Activated T-cell treated with anti-CD3 and anti-CD28 coated beads for 4 hours (primary cell): ENCODE measurements around the gene IFNA13.

Experiments used
- DNase-seq: peaks from one replicate; pipeline ENCODE4 v3.0.0-alpha.2; 2020

The IFNA13 gene

DNA sequence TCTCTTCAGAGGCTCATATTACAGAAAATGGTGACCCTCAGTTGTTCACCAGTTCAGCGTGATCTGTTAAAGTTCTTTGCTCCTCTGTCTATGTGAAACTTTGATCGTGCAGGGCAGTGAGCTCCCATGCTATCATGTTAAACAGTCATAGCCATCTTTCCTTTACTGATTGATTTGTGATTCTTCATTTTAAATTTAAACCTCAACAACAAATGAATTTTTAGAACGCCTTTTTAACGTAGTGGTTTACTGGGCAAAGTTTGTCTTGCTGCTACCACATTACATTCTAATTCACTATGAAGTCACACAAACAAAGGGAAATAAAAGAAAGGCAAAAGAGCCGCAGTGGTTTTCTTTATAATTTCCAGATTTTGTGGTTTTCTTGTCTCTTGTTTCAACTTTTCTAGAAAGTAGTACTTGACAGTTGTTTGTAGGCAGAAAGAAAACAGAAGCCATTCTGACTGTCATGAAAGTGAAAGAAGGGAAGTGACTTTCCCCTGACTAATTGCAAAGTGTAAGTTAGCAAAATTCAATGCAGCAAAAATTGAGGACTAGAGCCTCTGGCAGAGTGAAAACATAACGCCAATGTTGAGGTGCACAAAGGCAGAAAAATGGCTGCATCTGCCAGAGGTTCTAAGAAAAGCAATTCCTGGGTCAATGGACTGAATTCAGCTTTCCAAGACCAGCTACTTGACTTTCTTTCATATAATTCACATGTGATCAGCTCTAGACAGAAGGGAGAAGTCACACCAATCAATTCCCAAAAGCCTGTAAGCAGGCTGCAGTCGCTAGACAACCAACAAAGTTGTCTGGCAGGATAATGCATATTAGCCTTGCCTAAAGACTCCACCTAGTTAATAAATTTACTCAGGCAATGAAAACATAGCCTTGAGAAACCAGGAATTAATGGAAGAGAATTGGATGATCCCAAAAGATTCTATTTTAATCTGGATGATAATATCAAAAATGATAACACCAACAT lies 10.1 kb downstream of the IFNA13 start:
- no peak for DNase-seq

DNA sequence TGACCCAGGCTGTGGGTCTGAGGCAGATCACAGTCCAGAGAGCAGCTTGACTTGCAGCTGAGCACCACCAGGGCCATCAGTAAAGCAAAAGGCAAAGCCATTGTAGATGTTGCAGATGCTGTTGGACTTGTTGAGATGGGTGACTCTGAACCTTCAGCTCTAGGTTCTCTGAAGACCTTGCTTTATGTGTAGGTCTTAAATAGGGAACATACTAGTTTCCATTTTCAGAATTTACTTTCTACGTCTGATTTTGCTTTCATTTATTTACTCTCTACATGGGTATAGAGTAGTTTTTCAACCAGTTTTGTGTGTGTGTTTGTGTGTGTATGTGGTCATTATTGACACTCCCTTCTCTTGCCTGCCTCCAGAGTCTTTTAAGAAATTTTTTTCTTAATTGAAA lies 17.1 kb downstream of the IFNA13 start, which contains the start of gene IFNA6:
Gene IFNA6, minus strand, starts transcription at position 101 of the 400 bp plus-strand sequence. Its CDS starts 0 bp downstream, at position 101.
- DNase-seq: no peak

DNA sequence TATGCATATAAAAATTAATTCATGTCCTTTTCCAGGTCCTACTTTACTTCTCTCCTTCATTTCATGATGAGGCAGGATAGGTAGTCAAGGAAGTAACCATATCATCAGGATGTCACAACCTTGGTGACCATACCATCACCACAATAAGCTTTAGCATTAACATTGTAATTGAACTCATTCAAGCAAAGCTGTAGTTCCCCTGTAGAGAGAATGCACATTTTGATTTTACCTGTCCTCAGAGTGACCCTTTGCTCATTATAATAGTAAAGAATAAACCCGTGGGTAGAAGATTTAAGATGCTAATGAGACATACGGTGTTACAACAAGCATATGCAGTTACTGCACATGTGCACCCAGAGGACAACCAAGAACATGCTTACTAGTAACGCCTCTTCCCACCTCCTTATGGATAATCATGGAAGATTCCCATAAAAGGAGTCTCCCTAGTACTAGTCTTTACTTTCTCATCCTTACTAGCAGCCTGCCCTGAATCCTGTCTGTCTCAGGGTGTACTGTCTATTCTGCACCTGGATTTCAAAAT lies 19.4 kb downstream of the IFNA13 start:
- DNase-seq: no peak

DNA sequence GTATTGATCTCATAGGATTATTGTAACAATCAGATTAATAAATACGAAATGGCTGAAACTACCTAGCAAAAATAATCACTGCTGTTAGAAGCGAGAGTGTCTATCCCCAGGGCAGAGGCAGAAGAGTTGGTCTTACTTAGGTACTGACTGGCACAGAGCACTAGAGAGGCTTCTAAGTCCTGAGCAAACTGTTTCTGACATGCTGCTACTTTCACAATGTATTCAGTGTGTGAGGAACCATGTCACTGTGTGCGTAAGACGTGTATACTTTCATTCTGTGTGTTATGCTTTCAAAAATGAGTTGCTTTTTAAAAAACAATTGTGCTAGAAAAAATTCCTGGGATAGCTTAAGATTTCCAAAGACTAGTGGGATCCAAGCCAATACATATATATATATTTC lies 27.1 kb downstream of the IFNA13 start:
- no peak for DNase-seq

DNA sequence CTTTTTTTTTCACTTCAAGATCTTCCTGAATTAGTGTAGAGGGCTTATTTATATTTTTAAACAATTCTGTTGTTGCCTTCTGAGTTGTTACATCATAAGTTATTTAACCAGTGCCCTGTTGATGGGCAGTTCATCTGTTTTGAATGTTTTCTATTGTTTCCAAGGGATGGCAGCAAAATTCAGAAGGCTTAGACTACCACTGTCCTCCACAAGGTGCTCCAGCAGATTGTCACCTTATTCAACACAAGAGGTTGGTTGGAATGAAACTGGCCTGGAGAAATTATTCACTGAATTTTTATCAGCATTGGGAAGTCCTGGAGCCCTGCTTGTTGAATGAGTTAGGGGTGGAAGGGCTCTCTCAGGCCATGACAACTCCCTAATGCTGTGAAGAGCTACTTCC lies 31.4 kb downstream of the IFNA13 start:
- DNase-seq: no peak

DNA sequence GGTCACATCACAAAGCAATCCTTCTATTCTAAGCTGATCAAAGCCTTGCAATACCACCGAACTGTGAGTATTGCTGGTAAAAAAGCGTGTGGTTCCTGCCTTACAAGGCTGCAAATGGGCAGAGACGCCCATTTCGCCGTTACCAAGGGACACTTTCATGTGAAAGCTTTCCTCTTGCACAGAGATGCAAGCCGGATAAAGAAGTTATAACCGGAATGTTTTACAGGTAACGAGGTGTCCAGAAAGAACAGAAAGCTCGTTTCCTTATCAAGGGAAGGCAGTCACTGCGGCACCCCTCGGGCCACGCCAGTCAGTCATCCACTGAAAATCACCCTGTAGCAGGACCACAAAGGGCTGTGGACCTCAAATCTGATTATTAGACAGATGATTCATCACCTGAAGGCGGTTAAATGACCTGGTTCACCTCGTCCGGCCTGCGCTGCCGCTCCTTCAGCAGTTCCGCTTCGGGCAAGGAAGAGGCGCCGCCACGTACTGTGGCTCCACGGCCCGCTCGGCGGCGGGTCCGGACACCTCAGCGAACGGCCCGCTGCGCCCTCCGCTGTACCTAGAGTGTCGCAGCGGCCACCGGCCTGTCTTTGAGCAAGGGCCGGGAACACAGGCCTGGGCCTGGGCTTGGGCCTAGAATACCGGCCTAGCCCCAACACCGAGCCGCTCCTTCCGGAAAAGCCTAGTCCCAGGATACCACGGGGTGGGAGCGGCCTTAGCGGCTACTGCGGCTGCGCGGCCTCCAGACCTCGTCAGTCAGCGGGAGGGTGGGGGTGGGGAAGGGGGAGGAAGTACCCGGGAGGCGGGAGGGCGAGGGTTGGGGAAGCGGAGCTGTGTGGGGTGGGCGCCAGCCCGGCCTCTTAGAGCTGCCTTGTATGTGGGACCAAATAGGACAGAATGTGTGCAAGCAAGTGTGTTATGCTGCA lies 32.9 kb downstream of the IFNA13 start, which contains the start of gene KLHL9:
Gene KLHL9, minus strand, starts transcription at position 704 of the 932 bp plus-strand sequence. Its CDS starts 545 bp downstream, at position 159.
- peak; percentile 74 for DNase-seq

DNA sequence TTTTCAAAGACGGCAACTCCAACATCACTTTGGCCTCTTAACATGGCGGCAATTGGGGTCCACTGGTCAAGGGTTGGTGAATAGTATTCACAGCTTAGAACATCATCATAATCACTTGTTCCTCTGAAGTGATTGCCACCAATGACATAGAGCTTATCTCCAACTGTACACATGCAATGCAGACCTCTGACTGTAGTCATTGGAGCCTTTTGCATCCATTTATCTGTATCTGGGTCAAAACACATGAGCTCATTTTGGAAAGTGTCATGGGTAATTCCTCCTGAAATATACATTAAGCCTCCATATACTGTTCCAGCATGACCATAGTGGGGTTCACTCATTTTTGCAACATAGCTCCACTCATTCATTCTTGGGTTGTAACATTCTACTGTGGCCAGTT lies 34.6 kb downstream of the IFNA13 start:
- DNase-seq: no peak

DNA sequence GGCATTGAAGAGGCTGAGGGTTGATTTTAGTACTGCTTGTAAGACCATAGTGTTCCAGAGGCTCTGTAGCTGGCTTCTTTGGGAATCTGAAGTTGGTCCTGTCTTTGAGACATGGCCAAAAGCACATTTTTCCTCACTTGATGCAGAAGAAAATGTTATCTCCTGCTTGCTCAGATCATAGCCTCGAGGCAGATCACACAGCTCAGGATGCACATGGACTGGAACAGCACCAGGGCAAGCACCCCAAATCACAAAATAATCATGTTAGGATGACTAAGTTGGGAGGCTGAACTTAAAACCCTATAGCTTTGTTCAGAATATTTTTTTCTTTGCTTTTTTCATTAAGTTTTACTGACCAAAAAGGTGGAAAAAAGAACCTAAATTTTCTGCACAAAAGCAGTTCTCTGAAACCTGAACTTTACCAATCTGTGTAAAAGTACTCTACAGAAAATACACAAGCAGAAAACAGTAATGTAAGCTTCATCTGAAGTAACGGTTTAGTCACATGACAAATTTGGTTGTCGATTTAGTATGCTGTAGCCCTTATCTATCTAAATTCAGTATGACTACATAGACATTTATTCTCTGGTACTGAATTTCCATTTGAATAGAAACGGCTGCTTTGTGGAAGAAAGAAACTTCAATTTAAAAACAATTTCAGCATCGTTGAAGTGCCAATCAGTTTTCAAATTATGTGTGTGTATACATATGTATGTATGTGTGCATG lies 36.0 kb downstream of the IFNA13 start:
- DNase-seq: no peak

DNA sequence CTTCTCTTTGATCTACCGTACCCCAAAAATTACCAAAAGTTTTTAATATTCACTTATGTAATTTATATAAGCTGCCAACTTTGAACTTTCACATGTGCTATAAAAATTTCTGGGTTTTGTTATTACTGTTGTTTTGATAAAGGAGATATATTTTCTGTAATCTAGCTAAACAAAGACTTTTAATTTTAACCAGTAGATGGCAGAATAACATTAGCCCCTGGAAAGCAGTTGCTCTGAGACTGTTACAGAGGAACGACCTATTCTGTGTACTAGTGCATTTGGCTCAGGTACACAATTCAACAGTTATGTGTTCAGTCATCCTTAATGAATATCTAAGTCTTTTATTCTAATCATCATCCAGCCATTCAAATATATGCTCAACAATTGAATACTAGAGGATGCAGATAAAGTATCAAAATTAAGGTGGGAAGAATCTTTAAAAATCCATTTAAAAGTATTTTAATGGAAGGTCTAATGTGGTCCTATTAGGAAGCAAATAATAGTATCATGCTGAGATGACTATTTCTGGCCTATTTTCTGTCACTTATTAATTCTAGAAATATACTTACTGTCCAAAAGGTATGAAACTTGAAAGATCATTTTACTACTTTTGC lies 41.2 kb downstream of the IFNA13 start:
- DNase-seq: no peak

DNA sequence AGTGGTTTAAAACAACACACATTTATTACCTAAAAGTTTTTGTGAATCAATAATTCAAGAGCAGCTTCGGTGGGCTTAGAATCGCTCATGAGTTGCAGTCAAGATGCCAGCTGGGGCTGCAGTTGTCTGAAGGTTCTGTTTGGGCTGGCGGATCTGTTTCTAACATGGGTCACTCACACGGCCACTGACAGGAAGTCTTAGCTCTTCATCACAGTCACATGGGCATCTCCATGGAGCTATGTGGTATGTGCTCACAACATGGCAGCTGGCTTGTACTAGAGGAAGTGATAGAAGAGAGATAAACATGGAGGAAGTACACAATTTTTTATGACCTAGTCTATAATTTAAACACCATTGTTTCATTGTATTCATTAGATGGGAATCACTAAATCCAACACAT lies 43.8 kb downstream of the IFNA13 start:
- no peak for DNase-seq

DNA sequence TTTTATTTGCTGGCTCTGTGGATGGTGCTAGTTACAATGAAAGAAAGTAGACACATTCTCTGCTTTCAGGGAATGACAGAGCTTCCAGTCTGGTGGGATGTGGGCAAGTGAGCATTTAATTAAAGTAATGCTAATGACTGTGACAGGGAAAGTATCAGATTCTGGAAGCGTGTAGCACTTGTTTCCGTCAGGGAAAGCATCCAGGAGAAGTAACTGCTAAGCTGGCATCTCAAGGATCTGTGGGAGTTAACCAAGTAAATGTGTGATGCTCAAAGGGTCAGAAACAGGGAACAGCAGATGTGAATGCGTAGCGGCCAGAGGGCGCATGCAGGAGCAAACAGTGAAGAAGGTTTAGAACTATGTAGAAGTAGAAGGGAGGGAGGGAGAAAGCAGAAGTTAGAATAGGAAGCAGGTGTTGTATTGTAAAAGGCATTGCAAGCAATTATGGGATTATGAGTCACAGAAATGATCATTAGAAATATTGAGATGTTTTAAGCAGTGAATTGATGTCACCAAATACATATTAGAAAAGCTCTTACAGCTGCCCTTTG lies 44.9 kb downstream of the IFNA13 start:
- no peak for DNase-seq

DNA sequence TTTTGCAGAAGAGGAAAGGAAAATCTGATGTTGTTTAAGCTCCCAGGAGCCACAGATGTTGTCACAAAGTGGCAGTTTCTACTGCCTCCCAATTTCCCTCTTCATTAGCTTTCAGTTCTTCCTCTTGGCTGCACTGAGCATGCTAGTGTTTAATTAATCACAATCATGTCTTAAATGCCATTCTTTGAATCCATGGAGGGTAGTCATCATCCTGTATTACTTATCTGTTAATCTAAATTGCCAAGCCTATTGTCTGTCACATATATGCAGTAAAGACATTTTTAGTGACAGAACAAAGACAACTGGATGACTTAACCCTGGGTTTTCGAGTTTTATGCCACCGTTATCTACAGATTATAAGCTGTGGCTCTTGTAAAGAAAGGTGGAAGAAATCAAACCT lies 47.4 kb downstream of the IFNA13 start:
- no peak for DNase-seq

DNA sequence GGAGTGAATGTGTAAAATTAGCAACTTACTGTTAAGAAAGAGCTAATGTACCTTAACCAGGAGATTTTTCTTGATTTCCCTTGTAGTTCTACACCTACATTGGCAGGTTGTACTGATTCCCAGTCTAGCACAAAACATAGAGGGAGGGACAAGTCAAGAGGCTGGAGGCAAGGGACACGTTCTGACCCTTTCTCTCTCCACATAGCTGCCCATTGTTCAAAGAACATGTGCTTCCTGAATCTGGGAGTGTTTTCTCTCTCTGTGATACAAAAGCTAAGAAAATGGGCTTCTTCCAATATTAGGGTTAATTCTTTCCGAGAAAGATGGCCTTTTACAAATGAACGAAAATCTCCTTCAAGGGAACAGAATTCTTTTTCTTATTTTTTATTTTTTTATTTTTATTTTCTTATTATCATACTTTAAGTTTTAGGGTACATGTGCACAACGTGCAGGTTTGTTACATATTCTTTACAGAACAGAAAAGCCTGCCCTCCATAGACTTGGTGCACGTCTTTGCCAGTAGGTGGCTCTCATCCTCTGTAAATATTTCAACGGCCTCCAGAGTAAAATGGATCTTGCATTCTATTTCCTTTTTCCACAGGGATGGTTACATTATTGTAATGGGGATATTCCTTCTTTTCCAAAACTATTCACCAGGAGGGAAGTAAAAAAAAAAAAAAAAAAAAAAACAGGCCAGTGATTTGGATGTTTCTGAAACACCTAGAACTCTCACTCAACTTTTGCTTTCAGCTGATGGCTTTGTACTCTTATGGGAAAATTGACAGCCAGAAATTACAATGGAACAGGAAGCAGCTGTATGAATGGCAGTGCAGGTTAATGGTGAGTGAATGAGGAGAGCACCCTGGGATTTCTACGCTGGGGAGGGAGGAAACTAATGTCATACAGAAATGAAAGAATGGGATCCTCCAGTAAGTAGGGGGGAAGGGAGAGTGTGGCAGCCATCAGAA lies 49.6 kb downstream of the IFNA13 start:
- peak; percentile 17 for DNase-seq
